RWPE1 (cell line): Measurements from ENCODE around the gene PPM1F.
A peak's percentile ranks its signal among the peaks of the same experiment; 100 is the strongest.

Source experiments
- CTCF ChIA-PET: fragments of 350-600 bp; sonication (Branson Sonifier 250); formaldehyde crosslinking; extraction: SDS; loops from one replicate; lab custom pipeline; 2021; lab: Yijun Ruan, JAX
- POLR2A ChIA-PET: fragments of 400-600 bp; formaldehyde crosslinking; extraction: SDS; loops from one replicate; lab custom pipeline; 2020; ENCODE audit warnings: antibody characterized with exemption; ENCODE audit not compliant: low non-redundant PET; lab: Yijun Ruan, JAX
- DNase-seq: peaks from one replicate; pipeline ENCODE4 v3.0.0; 2012; ENCODE audit warnings: low spot score
- H3K27ac ChIP-seq: fragments of 450-650 bp; 2 replicates; pipeline ENCODE4 v1.5.1; 2017
- TF ChIP-seq, protein P1 (sequence below): fragments of 450-650 bp; conservative IDR thresholded peaks from 2 replicates; pipeline ENCODE4 v1.5.1; 2017; ENCODE audit warnings: low read depth, mild to moderate bottlenecking

PPM1F gene

DNA sequence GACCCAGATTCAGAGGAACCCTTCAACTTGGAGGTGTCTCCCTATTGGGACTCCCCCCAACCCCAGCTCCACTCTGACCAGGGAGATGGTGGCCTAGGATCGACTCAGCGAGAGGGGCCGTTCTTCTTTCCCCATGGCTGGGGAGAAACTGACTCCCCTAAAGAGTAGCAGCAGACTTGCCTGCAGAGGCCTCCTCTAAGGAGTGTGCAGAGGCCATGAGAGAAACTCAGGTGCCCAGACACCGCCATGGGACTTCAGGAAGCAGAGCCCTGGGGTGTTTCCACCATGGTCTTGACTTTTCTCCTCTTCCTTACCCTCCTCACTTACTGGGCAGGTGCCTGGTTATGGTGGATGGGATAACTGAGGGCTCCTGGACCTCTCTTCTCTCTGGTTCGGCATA, 32.6 kb upstream of the PPM1F start:
- ChIA-PET CTCF (no interaction called here), POLR2A (no interaction called here)
- H3K27ac ChIP-seq: no peak overlapping the region
- TF ChIP-seq, protein P1, sequence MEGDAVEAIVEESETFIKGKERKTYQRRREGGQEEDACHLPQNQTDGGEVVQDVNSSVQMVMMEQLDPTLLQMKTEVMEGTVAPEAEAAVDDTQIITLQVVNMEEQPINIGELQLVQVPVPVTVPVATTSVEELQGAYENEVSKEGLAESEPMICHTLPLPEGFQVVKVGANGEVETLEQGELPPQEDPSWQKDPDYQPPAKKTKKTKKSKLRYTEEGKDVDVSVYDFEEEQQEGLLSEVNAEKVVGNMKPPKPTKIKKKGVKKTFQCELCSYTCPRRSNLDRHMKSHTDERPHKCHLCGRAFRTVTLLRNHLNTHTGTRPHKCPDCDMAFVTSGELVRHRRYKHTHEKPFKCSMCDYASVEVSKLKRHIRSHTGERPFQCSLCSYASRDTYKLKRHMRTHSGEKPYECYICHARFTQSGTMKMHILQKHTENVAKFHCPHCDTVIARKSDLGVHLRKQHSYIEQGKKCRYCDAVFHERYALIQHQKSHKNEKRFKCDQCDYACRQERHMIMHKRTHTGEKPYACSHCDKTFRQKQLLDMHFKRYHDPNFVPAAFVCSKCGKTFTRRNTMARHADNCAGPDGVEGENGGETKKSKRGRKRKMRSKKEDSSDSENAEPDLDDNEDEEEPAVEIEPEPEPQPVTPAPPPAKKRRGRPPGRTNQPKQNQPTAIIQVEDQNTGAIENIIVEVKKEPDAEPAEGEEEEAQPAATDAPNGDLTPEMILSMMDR: no peak
- no peak for DNase-seq

DNA sequence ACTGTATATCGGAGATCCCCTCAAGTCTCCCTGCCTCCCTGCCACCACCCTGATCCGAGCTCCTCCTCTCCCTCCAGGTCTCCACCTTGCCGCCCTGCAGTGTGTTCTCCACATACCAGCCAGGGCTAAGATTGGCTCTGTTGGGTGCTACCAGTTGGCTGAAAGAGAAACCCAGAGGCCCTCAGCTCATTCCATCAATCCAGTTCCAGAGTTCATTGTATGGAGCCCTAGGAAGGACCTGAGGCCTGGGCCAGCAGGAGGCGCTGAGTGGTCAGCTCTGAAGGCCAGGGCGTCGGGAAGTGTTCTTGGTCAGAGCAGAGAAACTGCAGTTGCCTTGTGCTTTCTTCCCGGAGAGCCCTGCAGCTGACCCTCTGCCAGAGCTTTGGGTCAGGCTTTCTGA, 32.1 kb upstream of the PPM1F start:
- CTCF ChIA-PET: no interaction called here
- POLR2A ChIA-PET: no interaction called here
- TF ChIP-seq, protein P1: no peak
- H3K27ac ChIP-seq: no peak overlapping the region
- no peak for DNase-seq

GRCh38 chr22:21982338-21982965, 29.8 kb upstream of the PPM1F start, which contains the start of gene TOP3B:
Gene TOP3B, minus strand, starts transcription at chr22:21982787. Its CDS starts 7,078 bp downstream, at chr22:21975709.
- TF ChIP-seq, protein P1: no peak
- ChIA-PET POLR2A (no interaction called here), CTCF (interaction anchor here (0.7 kb wide), 1 partner anchor 38 kb away, joined by 3 read pairs; no protein-coding TSS in a partner anchor)
- H3K27ac ChIP-seq: peak within 1 kb of the TSS; percentile 69
- DNase-seq: peak; percentile 63

DNA sequence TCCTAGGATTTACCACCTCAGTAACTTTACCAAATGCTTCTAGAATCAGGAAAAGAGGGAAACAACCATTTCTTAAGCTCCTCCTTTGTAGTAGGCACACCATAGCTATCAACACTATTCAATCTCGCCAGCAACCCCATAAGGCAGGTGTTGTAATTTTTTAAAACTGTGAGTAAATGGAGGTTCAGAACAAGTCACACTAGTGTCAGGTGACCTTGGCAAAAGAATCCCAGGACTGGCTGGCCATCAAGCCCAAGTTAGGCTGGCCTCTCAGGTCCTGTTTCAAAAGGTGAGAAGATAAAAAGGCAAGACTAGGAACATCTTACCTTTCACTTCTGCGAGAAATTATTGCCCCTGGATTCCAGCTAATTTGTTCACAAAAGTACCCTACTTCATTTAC, 29.2 kb upstream of the PPM1F start:
- TF ChIP-seq, protein P1: no peak
- peak overlapping the region; percentile 69 for H3K27ac ChIP-seq
- no peak for DNase-seq
- POLR2A ChIA-PET: no interaction called here
- CTCF ChIA-PET: no interaction called here

DNA sequence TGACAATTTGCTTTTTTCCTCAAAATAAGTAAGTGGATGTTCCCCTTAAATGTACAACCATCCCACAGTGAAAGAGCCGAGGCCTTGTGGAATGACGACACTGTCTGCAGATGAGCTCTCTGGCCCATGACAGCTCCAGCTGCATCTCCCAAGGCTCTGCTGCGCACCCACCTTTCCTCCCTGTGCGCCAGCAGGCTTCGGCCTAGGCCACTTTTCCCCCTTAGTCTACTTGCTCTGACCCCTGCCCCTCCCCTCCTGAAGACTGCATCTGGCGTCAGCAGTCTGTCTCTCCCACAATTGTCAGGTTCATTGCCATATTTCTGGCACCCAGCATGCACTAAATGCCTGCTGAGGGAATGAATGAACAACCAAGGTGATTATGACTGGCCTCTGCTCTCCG, 27.9 kb upstream of the PPM1F start:
- CTCF ChIA-PET: no interaction called here
- POLR2A ChIA-PET: no interaction called here
- TF ChIP-seq, protein P1: no peak
- no peak overlapping the region for H3K27ac ChIP-seq
- DNase-seq: no peak

DNA sequence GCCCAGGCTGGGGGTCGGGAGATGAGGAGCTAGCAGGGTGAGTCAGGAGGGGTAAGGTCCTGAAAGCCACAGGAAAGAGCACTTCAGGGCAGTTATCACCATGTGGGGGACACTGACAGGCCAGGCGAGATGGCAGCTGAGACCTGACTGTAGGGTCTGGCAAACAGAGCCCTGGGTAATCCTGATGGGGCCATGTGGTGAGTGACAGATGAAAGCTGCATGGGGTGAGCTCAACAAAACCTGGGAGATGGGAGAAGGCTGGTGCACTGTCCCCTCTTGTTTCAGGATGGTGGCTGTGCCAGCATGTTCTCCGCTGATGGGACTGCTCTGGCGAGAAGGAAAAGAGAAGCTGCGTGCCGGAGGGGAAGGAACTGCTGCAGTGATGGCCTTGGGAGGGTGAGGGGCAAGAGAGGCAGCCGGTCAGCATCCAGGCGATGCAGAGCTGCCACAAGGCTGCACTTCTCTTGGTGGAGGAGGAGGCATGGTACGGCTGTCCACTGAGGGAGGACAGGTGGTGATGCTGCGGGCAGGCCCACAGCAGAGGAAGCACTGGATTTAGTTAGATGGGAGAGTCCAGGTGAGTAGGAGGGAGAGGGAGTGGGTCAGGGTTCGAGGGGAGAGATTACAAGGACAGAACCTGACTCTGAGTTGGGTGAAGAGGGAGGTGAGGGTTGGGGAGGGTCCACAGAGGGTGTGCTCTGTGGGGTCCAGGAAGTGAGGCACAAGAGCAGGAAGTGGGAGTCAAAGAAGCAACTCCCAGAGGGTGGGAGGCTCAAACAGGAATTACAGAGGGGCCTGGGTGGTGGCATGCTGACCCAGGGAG, 26.1 kb upstream of the PPM1F start:
- DNase-seq: no peak
- TF ChIP-seq, protein P1: no peak
- ChIA-PET CTCF (no interaction called here), POLR2A (no interaction called here)
- H3K27ac ChIP-seq: peak overlapping the region; percentile 6; the same call in 1 of the 2 replicates
